Femur (tissue), 1 donor: Measurements from ENCODE around the gene ARMCX2.
"Not testable (repeated sequence)": the region's sequence is repeated elsewhere in the genome, so short reads cannot be mapped to it uniquely, and the experiment has no call there.

Experiments
- DNase-seq: peaks from one replicate; pipeline ENCODE4 v3.0.0-alpha.2; 2017

The ARMCX2 gene

GRCh38 chrX:101659601-101660063, at the start of gene ARMCX2:
Gene ARMCX2 (minus strand): TSS chrX:101659850. CDS start chrX:101657588, 2,262 bp downstream.
- DNase-seq: peak; percentile 80

DNA sequence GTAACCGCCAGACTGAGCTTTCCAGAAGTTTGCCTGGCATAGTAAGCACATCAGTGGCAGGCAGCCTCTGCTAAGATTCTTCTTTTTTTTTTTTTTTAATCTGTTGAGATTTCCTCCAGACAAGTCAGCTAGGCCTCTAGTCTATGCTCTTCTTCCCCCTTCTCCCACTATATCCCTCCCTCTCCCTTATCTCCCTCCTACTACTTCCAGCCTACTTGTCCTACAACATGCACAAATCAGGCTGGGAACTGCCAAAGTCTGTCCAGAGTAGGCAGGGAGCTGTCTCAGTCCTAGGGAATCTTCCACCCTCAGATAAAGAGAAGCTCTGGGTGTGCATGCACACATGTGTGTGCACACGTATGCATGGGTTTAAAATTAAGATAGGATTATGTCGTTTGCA, 49.7 kb upstream of the ARMCX2 start:
- DNase-seq: no peak

DNA sequence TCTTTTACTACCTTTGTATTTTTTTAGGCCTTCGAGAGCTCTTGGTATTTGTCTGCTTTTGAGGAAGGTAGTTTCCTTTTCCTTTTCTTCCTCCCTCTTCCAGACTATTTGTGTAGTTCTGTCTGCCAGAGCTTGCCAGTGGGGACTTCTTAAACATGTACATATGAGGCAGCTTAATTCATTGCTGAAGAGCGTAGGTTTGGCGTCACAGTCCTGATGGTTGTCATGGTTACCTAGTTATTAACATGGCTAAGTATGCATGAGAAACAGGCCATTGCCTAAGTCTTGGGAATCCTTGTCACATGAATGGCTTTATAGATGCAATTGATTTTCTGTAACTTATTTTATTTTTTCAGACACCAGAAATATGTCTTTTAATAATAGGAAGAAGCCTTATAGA, 48.5 kb upstream of the ARMCX2 start:
- DNase-seq: peak; percentile 24

GRCh38 chrX:101693476-101693875, 33.8 kb upstream of the ARMCX2 start:
- DNase-seq: no peak

DNA sequence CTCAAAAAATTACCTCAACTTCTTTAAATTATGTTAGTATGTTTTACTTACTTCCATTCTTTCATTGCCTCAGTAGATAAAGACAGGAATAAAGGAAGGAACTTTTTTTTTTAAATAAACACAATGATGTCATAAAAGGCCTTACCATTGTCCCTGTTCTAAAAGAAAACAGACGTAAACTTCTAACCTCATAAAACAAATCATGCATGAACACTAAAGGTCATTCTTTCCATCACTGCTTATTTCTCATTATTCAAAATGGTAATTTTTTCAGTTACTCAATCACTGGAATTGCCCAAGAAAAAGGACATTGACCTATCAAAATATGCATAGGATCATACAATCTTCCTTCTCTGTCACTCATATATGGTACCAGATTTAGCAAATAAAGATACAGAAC, 32.2 kb upstream of the ARMCX2 start:
- DNase-seq: no peak

DNA sequence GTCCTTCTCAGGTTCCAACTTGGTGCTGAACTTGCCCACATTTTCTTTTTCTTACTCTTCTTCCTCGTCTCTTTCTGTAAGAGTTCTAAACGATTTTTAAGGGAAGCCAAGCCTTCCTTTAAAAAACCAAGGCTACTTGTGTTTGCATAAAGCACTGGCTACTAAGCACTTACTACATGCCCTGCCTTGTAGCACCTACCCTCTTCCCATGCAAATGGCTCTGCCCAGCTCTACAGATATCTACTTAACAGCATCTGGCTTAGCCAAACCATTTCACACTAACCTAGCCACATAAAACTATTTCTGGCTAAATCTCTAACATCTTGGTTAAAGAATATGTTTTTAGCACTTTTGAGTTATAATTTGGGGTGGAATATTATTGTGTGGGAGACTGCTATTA, 26.9 kb upstream of the ARMCX2 start:
- DNase-seq: no peak

DNA sequence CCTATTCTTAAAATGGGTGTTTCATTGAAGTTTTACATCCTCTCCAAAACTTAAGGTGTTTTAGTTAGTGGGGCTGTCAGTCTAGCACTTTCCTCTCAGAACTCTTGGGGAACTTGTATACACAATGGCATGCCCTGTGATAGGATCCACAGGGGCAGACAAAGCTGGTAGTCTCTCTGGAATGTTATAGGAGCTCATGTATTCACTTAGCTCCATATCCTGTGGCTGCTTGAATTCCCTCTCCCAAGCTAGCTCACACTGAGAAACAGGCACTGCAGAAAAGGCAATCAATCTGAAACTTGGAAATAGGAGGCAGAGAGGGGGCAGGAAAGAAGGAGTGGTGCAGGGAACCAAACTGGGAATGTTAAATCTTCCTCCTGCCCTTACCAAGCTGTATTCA, 26.3 kb upstream of the ARMCX2 start:
- DNase-seq: no peak

GRCh38 chrX:101682723-101683122, 23.1 kb upstream of the ARMCX2 start:
- no peak for DNase-seq

DNA sequence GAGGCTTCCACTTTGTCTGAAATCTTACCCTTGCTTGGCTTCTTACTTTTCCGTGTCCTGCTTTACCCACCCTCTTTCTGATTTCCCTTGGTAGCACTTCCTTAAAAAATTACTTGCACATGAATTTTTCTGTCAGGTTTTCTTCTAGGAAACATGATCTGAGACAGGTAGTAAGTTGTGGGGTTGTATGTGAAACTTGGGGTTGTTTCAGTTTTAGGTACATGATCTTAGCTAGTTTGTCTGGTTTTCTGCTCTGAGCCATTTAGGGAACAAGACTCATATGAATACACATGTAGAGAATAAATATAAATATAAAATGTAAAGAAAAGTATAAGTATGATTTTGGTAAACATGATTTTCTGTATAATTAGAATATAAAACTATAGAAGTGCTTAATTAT, 17.4 kb upstream of the ARMCX2 start:
- DNase-seq: no peak

- DNase-seq: no peak
Observed at GRCh38 chrX:101676571-101676970, 16.9 kb upstream of the ARMCX2 start.

GRCh38 chrX:101668143-101668542, 8.5 kb upstream of the ARMCX2 start:
- DNase-seq: no peak

DNA sequence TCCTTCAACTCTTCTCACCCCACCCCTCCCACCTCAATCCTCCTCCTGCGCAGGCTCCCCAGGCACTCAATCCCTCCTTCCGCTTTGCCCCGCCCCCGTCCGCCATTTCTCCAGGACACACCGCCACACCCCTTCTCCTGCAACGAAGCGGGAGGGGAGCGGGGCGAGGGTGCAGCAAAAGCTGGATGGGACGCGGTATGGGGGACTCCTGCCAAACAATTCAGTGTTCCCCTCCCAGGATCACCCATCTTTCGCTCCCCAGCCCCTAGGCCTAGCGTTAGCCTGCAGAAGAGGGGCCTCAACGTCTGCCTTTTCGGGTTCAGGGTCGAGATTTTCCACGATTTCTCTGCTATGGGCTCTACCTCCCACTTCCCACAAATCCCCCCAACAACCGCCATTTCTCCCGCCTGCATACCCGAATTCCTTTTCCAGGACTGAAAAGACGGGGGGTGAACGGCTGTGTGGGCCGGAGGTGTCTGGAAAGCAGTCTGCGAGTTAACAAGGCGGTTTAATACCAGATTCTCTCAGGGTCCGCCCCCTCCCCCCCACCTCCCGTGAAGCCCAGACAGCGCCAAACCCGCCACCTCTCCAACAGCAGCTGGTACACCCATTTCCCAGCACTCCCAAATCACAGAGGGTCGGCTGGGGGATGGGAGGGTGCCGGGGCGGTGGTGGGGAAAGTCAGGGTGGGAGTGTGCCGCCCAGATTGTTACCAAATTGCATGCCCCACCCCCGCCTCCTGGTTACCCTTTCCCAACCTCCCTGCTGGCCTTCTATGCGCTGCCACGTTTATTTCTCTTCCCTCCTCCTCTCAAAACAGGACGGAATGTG, 774 bp downstream of the ARMCX2 start:
- peak; percentile 82 for DNase-seq

GRCh38 chrX:101657495-101657894, 2.2 kb downstream of the ARMCX2 start:
- no peak for DNase-seq

DNA sequence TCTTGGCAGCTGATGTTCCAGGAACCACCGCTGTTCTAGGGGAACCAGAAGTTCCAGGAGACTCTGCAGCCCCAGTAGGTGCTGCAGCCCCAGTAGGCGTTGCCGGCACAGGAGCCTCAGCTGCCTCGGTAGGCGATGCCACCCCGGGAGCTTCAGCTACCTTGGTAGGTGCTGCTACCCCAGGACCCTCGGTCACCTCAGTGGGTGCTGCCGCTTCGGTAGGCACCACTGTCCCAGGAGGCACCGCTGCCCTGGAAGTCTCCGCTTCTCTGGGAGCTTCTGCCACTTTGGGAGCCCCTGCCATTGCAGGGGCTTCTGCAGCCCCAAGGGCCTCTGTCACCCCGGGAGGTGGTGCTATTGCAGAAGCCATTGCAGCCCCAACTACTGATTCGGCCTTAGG, 2.8 kb downstream of the ARMCX2 start:
- DNase-seq: no peak

- DNase-seq: no peak
Observed at GRCh38 chrX:101655534-101655933, 4.1 kb downstream of the ARMCX2 start.

- not testable (repeated sequence) for DNase-seq
Observed at GRCh38 chrX:101647716-101648115, 11.9 kb downstream of the ARMCX2 start.

DNA sequence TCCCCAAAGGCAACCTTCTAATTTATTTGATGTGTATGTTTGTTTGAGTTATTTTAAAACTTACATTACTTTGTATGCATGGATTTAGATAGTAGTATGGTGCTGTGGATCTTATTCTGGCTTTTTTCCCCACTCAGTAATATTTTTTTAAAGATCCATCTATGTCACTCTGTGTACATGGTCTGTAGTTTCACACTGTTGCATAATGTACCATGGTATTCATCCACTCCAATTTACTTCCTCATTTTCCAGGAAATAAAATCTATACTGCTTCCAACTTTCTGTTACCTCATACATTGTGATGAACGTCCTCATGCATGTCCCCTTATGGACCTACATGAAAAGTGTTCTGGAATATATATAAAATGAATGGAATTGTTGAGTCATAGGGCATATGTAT, 17.6 kb downstream of the ARMCX2 start:
- DNase-seq: no peak

- DNase-seq: no peak
Observed at GRCh38 chrX:101639583-101639982, 20.1 kb downstream of the ARMCX2 start.

DNA sequence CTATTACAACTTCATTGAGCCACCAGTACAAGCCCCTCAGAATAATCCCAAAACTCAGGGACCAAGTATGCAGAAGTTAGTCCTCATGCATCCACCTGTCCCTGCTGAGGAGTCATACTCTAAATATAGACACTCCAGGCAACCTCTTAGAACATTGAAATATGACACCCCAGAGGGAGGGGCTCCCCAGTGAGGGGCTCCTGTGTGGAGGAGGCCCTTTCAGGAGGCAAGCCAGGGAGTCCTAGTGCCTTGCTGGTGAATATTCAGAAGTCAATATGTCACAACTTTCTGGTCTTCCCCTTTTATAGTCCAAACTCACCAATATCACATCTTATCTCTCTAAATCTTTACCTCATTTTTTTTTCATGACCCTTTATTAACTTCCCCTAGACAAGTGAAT, 40.3 kb downstream of the ARMCX2 start:
- DNase-seq: peak; percentile 20

GRCh38 chrX:101617211-101618191, 42.1 kb downstream of the ARMCX2 start, which contains the start of gene ARMCX6:
Gene ARMCX6 (minus strand): TSS chrX:101618000. CDS start chrX:101616620, 1,380 bp downstream.
- DNase-seq: peak; percentile 90

GRCh38 chrX:101605728-101606127, 53.9 kb downstream of the ARMCX2 start:
- DNase-seq: no peak
